TTC549 (cell line): ENCODE data around the gene ASPRV1.
"Not testable (repeated sequence)": the region's sequence is repeated elsewhere in the genome, so short reads cannot be mapped to it uniquely, and the experiment has no call there.

Source experiments
- FAIRE-seq: peaks from 2 replicates; lab custom pipeline; 2012; peaks lifted over from hg19 to GRCh38; lab: Jason Lieb, UNC

ASPRV1 gene

DNA sequence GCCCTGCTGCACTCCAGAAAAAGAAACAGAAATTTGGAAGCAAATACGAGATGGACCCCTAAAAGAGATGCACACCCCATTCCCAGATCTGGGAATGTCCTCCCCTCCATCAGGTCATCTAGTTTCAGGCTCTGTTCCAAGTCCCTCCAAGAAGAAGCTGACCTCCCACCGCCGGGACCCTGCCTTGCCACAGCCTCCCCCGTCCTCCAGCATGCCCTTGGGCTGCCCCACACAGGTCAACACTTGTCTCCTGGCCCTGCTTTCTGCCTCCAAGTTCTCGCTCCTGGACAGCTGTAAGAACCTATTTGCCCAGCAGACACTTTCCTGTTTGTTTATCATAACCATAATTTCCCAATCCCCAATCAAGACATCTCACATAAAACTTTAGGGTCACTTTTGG, 2.0 kb downstream of the ASPRV1 start:
- FAIRE-seq = no peak

DNA sequence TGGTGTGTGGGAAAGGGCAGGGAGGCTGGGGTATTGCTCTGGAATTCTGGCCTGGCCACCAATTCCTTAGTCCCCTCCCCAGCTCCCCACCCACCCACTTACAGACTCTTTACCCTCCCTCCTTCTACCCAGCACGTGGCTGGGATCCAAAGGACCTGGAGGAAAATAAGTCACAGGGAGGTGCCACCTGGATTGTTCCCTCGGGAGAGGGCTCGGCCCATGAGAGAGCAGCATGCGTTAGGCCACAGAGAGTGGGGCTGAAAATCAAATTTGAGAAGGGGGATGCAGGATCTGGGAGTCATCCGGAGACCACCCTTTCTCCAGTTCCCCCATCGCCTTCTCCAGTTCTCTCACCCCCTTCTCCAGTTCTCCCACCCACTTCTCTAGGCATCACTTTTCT, 3.0 kb downstream of the ASPRV1 start:
- no peak for FAIRE-seq

DNA sequence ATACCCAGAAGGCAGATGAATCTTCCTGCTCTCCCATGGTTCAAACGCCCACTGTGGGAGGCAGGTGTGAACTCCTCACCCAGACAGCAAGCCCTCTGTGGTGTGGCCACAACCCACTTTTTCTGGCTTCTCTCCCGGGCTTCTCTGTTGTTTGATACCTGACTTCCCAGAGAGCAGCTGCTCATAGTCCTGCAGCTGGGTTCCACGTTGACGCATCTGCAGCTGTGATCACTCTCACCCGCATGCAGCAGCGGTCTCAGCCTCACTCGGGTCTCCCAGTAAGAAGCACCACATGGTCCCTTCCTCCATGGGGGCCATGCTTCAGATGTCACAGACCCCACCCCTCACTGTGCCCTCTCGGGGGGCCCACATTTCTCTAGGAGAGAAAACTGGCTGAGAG, 3.5 kb downstream of the ASPRV1 start:
- no peak for FAIRE-seq

GRCh38 chr2:69956475-69956979, 4.9 kb downstream of the ASPRV1 start:
- no peak for FAIRE-seq

DNA sequence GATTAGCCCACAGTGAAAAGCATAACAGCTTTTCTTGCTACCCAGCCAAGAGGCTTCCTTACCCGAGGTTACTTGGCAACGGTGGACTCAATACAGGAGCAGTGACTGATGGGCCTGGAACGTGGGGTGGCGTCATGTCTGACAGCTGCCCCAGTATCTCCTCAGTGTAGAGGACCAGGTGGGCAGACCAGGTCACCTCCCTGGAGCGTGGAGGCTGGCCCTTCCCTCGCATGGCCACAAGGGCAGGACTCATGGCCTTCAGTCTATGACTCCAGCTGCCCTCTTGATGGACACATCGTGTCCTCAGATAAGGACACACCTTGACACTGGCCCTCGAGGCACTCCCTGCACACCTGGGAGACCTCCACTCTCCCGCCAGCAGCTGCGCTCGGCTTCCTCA, 6.4 kb downstream of the ASPRV1 start:
- no peak for FAIRE-seq

DNA sequence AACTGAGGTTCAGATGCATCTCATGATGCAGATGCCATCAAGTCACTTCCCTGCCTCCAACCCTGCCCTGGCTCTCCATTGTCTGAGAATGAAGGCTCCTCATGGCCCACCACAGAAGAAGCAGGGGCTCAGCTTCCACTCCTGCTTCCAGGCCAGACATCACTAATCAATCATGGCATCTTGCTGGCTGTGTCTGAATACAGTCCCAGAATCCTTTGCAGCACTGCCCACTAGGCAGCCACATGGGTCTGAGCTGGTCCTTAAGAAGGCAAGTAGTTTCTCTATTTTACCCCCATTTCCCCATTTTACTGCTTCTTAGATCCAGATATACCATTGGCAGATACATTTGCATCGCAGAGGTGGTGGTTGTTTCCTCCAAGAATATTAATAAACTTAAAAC, 7.3 kb downstream of the ASPRV1 start:
- no peak for FAIRE-seq

DNA sequence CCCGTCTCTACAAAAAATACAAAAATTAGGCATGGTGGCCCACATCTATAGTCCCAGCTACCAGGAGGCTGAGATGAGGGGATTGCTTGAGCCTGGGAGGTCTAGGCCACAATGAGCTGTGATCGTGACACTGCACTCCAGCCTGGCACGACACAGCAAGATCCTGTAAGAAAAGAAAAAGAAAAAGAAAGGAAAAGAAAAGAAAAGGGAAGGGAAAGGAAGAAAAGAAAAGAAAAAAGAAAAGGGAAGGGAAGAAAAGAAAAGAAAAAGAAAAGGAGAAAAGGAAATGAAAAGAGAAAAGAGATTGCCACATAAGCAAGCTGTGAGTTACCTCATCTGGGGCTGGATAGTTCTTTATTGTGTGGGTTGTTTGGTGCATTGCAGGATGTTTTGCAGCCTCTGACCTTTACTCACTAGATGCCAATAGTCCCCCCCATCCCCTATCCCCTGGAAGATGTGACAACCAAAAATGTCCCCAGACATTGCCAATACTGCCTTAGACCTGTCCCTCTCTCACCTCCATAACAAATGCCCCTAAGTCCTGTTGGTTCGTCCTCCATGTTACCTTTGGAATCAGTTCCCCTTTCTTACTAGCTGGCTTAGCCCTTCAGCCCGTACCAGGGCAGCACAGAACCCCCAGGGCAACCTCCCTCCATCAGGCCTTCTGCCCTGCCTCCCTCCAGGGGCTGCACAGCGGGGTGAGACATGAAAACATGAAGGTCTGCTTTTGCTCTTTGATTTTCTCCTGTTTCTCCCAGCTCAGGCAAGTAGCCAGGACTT, 8.9 kb downstream of the ASPRV1 start:
- no peak for FAIRE-seq

DNA sequence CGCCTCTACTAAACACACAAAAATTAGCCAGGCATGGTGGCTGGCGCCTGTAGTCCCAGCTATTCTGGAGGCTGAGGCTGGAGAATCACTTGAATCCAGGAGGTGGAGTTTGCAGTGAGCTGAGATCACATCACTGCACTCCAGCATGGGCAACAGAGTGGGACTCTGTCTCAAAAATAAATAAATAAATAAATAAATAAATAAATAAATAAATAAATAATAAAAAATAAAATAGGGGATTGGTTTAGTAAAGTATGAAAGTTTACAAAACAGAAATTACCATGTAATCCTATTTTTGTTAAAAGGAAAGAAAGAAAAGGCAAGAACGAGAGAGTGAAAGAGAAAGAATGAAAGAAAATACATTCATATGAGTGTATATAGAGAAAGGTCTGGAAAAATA, 10.8 kb downstream of the ASPRV1 start:
- FAIRE-seq = not testable (repeated sequence)

DNA sequence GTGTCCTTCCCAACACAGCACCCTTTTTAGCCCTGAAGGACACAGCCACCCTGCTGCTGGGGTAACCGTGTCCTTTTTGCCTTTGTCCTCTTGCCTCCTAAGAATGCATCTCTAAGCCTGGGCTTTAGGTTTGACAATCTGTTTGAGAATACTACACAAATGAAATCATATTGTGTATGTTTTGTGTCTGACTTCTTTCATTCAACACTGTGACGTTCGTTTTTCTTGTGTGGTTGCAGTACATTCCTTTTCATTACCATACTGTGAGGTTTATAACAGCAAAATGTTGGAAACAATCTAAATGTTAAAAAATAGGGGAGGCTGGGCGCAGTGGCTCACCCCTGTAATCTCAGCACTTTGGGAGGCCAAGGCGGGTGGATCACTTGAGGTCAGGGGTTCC, 11.2 kb downstream of the ASPRV1 start:
- FAIRE-seq = no peak

DNA sequence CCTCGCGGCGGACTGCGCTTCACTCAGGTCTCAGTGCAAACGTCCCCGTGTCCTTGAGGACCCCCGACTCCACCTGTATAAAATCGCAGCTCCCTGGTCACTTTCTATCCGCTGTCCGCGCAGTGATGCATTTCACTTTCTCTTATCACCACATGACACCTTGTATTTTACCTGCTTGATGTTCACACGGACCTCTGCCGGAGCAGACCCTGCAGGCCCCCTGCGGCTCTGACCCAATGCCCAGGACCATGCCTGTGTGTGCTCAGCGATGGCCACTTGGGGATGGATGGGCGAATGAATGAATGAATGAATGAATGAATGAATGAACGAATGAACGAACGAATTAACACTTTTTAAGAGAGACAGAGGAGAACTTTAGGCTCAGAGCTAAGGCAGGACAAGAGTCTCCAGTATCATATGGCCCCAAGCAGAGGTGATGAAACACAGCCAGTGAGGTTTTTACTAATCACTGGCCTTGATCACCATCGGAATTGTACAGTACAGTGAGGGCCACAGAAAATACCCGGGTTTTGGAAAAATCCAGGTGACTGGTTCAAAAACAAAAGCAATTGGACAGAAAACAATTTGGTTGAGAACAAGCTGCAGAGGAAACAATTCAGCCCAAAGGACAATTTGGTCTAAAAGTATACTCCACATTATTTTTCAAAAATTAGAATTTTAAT, 12.3 kb downstream of the ASPRV1 start:
- FAIRE-seq = no peak

GRCh38 chr2:69948032-69948962, 13.1 kb downstream of the ASPRV1 start:
- FAIRE-seq = no peak

GRCh38 chr2:69947325-69947931, 14.0 kb downstream of the ASPRV1 start:
- FAIRE-seq = no peak

DNA sequence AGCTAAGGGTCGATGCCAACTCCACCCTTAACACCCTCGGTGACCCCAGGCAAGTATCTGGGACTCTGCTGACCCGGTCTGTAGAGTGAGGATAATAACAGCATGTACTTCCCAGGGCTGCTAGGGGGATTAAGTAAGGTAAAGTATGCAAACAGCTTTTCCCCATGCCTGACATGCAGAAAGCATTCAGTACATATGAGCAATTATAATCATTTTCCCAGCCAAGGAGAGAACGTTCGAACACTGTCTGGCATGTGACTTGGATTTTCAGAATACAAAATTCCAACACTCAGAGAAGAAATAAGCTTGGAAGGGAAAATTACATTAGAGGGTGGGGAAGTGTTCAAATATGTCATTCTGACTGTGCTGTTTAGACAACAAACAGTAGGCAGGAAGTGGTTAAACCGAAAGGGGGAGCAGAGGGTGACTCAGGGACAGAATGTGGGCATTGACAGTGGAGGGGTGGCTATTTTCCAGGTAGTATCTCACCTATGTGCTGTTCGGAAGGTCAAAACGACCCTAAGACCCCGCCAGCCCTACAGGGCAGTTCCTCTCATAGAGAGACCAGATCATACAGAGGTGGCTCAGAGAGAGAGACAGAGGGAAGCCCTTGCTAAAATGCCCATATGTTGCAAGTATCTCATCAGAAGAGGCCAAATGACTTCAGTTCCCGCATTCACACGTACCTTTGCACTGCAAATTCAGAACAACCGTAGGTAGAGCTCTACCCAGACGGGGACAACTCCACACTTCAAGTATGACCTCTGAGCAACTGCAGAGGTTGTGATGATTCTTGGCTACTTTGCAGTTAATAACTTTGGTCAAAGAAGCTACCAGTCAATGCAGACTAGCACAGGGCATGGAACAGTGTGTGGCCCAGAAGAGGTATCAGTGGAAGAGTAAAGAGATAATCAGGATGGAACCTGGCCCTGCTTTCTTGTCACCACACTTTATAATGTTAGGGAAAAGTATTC, 14.8 kb downstream of the ASPRV1 start:
- FAIRE-seq = no peak

DNA sequence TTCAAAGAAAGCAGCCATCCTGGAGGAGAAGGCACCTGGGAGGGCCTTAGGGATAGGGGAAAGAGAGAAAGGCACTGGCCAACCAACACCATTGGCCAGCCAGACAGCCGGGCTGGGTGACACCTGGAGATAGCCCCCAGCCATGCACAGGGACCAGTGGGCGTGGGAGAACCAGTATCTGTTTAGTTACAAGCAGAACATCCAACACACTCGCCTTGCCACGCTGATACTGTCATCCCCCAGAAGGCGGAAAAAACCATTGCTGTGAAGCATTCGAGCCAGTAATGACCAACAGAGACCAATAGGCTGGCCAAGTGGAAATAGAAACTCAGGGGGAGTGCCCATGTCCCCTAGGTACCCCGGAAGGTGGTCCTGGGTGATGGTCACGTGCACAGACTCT, 15.5 kb downstream of the ASPRV1 start:
- FAIRE-seq = no peak

GRCh38 chr2:69945441-69945840, 16.0 kb downstream of the ASPRV1 start:
- FAIRE-seq = no peak

DNA sequence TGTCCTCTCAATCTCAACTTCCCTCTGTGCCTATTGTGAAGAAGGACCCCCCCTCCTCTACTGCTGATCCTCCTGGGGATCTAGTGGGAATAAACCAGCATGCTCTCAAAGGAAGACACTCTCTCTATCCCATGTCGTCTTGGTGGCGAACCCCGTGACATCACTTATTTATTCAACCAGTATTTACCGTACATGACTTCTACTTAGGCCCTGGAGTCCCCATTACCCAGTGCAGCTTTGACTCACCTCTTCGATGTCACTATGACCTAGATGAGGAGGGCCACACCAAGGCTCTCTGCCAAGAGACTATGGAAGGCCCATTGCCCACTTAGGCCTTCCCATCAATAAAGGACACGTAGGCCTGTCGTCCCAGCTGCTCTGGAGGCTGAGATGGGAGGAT, 16.7 kb downstream of the ASPRV1 start:
- no peak for FAIRE-seq

GRCh38 chr2:69943843-69944525, 17.4 kb downstream of the ASPRV1 start:
- FAIRE-seq = no peak

DNA sequence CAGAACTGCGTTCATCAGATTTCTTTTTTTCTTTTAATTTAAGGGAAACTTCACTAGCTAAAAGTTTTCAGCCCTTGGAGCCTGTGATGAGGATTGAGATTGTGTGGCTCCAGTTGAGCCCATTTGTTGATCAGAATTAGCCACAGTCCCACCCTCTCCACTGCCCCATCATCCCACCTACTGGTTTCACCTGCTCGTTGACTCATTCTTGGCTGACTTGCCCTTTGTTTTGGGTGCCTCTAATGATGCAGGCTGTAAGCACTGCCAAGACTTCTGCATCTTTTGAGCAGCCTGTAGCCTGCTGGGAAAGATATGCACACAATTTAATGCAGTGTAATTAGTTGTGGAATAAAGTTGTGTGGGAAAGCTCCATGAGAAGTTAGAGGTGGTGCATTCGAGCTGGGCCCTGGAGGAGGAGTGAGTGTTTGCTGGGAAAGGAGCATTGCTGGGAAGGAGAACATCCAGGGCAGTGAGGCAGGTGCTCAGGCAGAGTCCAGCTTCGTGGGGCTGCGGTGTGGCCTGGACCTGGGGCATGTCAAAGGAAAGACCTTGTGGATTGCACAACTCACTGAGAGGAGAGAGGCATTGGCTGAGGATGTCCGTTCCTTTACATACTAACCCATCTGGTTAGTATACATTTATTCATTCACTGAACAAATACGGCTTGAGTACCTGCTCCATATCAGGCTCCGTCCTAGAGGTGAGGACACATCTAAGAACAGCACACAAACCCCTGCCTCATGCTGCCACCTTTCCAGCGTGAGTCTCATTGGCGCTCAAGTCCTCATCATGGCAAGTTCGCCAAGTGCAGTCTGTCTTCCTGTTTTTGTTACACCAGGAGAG, 18.2 kb downstream of the ASPRV1 start:
- FAIRE-seq = no peak

DNA sequence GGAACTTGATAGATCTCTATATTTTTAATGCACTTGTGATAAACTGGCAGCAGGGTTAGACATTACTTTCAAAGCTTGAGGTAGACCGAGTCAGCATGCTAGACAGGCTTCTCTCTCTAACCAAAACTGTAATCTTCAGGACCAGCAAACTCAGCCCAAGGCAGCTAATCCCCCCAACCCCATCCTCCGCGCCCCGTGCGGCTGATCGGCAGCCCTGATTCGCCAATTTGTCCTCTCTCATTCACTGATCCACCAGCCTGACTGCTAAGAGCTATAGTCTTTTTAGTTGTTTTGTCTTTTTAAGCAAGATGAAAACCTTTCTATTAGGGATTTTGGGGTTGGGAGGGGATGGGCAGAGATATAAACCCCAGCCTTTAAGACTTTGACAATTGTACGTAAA, 20.7 kb downstream of the ASPRV1 start:
- no peak for FAIRE-seq

GRCh38 chr2:69939722-69940121, 21.7 kb downstream of the ASPRV1 start:
- no peak for FAIRE-seq
